Endometrial microvascular endothelial cells (primary cell): ENCODE measurements around the gene ADAMTS8. TPM values are rescaled to one million over a fixed set of nuclear protein-coding genes. Genes with fewer than 3 reads are reported as not detected.

Experiments
- in situ Hi-C: cut with HindIII; loops from 2 replicates; pipeline ENCODE4 v1.10.0; 2017; ENCODE audit warnings: low sequenced_read_pairs, low pct_unique_long_range_greater_than_20kb; ENCODE audit errors: inconsistent ontology term
- total RNA-seq: library from RNA; depleted of rRNA; stranded (reverse); fragments of >200 nt; gene quantifications from one replicate; pipeline ENCODE4 v1.2.3, GENCODE V29; 2015; ENCODE audit errors: inconsistent ontology term

The ADAMTS8 gene
- total RNA-seq, 1 donor from 2014 or later = not detected

DNA sequence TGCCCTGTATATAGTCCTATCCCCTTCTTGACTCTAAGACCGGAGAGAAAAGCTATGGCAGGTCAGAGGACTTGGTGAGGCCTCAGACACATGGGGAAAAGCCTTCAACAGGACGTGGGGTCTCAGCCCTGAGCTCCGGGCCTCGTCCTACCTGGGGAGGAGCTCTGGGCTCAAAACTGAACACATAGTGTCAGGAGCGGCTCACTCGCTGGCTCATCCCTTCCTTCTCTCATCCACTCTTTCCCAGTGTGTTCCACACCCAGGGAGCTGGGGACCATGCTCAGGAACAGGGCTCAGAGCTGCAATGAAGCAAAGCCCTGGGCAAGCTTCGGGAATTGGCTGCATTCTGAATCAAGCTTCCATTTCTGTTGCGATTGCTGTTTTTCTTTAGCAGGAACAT, 34.5 kb upstream of the ADAMTS8 start:
- in situ Hi-C loops = no loop called here

DNA sequence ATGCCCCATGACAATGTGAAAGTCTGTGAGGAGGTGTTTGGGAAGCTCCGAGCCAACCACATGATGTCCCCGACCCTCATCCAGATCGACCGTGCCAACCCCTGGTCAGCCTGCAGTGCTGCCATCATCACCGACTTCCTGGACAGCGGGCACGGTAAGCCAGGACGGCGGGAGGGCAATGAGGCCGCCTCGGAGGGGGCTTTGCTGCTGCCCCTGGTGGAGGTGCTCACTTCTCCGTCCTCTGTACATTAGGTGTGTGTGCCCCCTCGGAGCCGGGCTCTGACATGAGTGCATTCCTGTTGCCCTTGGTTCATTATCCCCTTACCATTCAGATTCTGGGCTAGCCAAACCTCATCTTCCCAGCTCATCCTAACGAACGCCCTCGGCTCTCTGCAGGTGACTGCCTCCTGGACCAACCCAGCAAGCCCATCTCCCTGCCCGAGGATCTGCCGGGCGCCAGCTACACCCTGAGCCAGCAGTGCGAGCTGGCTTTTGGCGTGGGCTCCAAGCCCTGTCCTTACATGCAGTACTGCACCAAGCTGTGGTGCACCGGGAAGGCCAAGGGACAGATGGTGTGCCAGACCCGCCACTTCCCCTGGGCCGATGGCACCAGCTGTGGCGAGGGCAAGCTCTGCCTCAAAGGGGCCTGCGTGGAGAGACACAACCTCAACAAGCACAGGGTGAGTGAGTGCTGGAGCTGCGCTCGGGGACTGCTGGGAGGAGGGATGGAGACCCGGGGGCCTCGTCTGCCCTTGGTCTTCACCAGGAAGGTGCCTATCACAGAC, 33.9 kb upstream of the ADAMTS8 start:
- in situ Hi-C loops = no loop called here

GRCh38 chr11:130459521-130459920, 31.1 kb upstream of the ADAMTS8 start:
- in situ Hi-C loops = no loop called here

DNA sequence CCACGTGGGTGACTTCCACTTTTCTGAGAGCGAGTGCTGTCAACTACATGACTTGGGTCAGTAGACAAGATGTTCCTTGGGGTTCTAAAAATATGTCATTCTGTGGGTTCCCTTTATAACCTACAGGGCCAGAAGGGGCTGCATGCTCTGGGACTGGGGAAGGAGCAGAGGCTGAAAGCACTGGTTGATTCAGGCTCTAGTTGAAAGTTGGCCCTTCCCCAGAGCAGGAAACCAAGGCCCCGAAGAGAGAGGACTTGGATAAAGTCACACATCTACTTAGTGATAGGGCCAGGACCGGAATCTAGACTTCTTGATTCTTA, 30.0 kb upstream of the ADAMTS8 start:
- in situ Hi-C loops = no loop called here

DNA sequence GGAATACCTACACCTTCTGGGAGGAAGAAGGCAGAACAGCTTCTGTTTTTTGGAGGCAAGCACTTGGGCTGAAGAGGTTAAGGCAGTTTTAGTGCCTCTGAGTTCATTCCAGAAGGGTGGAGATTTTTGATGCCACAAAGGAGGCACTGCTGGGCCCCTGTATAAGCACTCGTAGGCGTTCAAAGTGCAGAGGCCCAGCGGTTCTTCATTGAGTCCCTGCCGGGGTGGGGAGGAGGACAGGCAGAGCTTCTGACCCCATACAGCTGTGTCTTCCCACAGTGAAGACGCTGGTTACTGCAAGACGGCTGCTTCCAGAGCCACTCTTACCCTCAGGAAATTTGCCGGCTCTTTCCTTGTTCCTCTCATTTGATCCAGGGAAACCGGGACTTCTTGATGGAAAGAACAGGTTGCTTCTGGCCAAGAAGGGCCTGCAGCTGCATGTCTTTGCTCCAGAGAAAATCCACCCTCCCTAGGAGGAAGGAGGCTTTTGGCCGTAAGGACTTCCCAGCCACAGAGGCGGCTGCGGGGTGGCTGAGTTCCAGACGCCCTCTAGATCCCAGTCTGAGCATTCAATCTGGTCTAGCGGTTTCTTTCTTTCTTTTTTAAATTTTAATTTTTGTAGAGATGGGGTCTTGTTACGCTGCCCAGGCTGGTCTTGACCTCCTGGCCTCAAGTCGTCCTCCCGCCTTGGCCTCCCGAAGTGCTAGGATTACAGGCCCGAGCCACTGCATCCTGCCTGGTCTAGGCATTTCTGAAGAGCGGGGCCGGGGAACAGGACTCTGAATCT, 29.4 kb upstream of the ADAMTS8 start:
- in situ Hi-C loops = no loop called here

DNA sequence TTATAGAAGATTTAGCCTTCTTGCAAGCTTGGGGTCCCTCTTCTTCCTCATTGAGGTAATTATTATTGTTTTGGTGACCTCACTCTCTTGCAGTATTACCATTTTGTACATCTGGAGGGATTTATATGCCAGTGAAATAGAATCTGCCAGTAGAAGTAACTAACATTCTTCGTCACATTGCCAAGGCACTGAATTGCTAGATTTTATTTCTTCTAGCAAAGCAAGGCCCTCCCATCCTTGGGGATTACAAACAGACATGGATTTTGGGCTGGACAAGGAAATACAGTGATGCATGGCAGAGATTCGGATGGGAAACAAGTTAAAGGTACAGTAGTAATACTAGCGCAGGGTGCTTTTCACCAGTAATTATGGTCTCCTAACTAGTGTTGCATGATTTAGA, 27.9 kb upstream of the ADAMTS8 start:
- in situ Hi-C loops = no loop called here

DNA sequence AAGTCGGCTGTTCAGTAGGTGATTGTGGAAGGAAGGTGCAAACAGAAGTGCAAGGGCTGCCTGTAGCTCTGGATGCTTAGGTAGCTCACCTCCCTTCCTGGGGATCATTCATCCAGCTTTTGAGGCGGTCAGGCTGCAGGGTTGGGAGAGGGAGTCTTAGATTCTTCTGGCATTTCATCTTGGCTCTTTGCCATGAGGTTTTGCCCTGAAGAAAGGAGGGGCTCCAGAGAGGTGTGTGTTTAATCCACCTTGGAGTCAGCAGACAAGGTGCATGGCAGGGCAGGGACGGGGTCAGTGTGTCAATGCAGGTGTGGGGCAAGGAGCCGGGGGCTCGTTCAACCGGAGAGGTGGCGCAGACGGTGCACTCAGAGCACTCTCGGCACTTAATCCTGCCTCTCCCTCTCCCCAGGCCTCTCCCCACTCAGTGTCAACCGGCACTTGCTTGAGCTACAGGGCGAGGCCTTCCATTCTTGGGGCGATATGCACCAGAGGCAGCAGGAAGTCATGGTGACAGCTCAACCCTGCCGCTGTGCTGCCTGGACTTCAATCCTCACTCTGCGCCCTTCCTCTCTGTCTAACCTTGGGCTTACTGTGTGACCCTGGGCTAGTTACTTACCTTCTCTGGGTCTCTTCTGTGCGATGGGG, 27.2 kb upstream of the ADAMTS8 start:
- in situ Hi-C loops = no loop called here

DNA sequence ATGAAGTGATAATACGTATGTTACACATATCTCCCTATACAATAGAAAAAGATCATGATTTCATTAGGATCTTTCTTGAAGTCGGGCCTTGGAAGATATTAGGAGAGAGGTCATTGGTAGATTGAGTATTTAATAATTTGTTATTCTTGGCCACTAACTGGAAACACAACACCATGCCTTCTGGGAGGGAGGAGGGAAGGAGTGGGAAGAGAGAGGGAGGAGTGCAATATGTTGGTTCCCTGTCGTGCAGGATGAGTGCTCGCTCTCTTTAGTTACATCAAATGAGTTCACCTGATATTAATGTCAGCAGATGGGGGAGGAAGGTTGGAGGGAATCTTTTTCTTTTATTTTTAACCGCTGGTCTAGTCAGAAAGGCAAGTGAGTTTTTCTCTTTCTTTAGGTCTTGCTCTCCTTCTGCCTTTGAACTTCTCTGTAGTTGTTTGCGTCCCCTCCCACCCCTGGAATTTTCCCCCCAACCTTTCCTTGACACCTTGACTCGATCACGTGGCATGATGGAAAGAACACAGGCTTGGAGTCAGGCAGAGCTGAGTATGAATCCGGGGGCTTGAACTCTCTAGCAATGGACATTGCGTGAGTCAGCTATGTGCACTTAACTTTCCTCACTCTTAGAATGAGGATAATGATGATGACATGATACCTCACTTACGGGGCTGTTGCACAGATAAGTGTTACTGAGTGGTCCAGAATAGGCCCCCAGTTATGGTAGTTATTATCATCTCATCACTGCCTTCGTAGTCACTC, 26.3 kb upstream of the ADAMTS8 start:
- in situ Hi-C loops = no loop called here

GRCh38 chr11:130452940-130453339, 24.5 kb upstream of the ADAMTS8 start:
- in situ Hi-C loops = no loop called here

- in situ Hi-C loops = no loop called here
Measured at GRCh38 chr11:130452176-130452575, 23.8 kb upstream of the ADAMTS8 start.

DNA sequence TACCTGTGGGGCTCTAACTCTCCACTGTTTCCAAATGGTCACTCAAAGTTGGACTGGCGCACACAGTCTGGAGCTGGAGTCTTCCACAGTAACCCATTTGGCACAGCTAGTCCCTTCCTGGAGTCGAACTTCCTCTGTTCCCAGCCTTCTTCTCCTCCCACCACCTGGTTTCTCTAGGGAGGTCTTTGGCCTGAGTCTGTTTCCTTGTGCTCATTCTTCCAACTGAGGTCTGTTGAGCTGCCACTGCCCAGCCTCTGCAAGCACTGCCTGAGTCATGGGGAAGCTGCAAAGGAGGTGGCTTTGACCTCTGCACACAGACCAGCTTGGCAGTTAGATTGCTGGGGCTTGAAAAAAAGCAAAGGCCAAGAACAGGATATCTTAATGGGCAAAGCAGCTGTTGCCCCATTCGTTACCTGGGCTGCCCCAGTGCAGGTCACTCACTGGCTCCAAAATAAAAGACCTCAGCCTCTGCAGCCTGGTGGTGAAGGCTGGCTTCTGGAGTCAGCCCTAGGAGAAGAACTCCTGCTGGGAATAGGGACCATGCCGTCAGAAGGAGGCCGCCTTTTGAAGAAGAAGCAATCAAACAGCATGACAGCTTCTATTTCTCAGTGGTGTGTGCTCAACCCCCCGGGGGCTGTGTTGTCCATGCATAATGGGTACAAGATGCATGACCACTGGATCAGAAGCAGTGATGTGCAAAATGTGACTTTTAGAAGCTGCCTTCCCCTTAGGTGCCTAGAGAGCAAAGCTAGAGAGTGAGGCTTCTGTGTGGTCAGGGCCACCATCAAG, 23.0 kb upstream of the ADAMTS8 start:
- in situ Hi-C loops = no loop called here

DNA sequence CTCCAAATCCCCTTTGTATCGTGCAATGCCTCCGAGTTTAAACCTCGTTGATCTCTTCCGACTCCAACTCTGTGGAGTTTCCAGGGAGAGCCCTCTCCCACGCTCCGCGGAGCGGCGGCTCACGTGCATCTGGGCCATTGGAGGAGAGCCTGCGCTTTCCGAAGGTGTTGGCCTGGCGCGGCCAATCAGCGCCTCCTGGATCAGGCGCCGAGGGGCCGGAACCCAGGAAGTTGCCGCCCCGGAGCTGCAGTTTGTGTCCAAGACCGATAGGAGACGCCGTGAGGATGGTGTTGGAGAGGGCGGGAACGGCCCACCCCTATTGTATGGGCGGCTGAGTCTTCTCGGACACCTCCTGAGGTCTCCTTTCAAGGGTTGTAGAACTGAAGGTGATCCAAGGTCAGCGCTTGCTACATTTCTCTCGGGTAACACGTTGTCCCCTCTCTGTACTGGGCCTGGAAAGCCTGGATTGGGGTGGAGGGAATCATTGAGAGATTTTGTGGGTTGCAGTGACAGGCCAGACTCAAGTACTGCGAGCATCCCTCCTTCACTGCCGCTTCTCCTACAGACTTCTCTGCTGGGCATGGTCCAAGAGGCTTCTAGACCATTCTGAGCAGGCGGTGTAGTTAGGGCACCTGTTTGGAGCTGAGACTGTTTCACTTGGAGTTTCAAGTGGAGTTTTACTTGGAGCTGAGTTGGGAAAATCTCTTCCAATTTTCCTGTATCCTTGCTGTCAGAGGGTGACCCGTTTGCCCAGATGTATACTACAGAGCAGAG, 21.8 kb upstream of the ADAMTS8 start:
- in situ Hi-C loops = loop anchor here (25.0 kb wide), 1 partner anchor 412 kb away; no protein-coding TSS in a partner anchor

DNA sequence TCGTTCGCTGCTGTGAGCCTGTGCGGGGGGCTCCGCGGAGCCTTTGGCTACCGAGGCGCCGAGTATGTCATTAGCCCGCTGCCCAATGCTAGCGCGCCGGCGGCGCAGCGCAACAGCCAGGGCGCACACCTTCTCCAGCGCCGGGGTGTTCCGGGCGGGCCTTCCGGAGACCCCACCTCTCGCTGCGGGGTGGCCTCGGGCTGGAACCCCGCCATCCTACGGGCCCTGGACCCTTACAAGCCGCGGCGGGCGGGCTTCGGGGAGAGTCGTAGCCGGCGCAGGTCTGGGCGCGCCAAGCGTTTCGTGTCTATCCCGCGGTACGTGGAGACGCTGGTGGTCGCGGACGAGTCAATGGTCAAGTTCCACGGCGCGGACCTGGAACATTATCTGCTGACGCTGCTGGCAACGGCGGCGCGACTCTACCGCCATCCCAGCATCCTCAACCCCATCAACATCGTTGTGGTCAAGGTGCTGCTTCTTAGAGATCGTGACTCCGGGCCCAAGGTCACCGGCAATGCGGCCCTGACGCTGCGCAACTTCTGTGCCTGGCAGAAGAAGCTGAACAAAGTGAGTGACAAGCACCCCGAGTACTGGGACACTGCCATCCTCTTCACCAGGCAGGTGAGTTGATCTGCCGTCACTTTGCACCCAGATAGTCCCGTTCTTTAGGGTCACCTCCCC, 21.0 kb upstream of the ADAMTS8 start:
- in situ Hi-C loops = loop anchor here (25.0 kb wide), 1 partner anchor 413 kb away; no protein-coding TSS in a partner anchor

DNA sequence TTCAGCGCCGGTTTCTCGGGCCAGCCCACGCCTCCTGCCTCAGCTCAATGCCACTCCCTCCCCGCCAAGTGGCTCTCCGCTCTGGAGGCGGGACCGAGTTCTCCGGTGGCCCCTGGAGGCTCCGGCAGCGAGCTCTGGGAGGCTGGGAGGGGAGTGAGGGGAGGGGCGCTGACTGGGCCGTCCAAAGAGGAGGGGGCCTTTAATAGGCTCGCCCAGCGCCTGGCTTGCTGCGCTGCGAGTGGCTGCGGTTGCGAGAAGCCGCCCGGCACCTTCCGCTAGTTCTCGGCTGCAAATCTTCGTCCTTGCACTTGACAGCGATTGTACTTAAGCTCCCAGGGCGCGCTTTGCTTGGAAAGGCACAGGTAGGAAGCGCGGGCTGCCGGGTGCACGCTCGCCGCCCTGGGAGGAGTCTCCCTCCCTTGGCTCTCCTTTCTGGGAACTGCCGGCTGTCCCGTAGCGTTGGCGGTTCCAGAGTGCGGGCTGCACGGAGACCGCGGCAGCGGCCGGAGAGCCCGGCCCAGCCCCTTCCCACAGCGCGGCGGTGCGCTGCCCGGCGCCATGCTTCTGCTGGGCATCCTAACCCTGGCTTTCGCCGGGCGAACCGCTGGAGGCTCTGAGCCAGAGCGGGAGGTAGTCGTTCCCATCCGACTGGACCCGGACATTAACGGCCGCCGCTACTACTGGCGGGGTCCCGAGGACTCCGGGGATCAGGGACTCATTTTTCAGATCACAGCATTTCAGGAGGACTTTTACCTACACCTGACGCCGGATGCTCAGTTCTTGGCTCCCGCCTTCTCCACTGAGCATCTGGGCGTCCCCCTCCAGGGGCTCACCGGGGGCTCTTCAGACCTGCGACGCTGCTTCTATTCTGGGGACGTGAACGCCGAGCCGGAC, 20.3 kb upstream of the ADAMTS8 start, which contains the start of gene ADAMTS15:
TSS of gene ADAMTS15 (plus strand) at position 230 of the 894 bp plus-strand sequence. CDS start at position 559, 329 bp downstream.
- in situ Hi-C loops = loop anchor here (25.0 kb wide), 1 partner anchor 414 kb away; no protein-coding TSS in a partner anchor

DNA sequence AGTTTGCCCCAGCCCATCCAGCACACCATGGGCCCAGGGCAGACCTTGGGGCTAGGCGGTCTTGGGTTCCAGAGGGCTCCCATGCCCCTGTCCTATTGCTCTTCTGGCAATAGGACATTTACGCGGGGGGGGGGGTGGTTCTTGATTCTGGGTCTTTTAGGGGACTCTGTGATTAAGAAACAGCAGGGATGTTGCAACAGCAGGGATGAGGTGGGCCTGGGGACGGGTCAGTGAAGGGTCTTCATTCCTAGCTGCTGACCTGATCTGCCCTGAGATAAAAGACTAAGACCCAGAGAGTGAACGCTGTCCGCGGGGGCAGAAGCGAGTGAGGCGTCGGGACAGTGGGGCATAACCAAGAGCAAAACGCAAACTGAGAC, 19.6 kb upstream of the ADAMTS8 start:
- in situ Hi-C loops = loop anchor here (25.0 kb wide), 1 partner anchor 414 kb away; no protein-coding TSS in a partner anchor

GRCh38 chr11:130445788-130446187, 17.4 kb upstream of the ADAMTS8 start:
- in situ Hi-C loops = loop anchor here (25.0 kb wide), 1 partner anchor 417 kb away; no protein-coding TSS in a partner anchor
